ENCODE results near the gene USP17L25.
"Not testable (repeated sequence)": the region's sequence is repeated elsewhere in the genome, so short reads cannot be mapped to it uniquely, and the experiment has no call there.

The USP17L25 gene, protein sequence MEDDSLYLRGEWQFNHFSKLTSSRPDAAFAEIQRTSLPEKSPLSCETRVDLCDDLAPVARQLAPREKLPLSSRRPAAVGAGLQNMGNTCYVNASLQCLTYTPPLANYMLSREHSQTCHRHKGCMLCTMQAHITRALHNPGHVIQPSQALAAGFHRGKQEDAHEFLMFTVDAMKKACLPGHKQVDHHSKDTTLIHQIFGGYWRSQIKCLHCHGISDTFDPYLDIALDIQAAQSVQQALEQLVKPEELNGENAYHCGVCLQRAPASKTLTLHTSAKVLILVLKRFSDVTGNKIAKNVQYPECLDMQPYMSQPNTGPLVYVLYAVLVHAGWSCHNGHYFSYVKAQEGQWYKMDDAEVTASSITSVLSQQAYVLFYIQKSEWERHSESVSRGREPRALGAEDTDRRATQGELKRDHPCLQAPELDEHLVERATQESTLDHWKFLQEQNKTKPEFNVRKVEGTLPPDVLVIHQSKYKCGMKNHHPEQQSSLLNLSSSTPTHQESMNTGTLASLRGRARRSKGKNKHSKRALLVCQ

DNA sequence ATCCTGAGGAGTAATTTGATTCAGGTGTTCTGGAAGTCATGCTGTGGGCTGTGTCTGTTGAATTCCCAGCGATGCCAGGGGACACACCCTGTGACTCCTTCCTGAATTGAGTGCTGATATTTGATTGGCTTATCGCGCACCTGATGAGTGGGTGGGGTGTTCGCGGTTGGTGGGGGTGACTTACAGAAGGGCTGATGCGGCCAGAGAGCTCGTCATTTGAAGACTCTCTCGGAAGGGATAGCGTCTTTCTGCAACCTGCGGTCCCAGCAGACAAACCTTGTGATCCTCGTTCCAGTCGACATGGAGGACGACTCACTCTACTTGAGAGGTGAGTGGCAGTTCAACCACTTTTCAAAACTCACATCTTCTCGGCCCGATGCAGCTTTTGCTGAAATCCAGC is at the start of gene USP17L25:
TSS of gene USP17L25 (plus strand) at position 301 of the 400 bp plus-strand sequence. CDS start at position 301, 0 bp downstream.
- not testable (repeated sequence) for DNase-seq (ENCODE audit: low read depth)

DNA sequence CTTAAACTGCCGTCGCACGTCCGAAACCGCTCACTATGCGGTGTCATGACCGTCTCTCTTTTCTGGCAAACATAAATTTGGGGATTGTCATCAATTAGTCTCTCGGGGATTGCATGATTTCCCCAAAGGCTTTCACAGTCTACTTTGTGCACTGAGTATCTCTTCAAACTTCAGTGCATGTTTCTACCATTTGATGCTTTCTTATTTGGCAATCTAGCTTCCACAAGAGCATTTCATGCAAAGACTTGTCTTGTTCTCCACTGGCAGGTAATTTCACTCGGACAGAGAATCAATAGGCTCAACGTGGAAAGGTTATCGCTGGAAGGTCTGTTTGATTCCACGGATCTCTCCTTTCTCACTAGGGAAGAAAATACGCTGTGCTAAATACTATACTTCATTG is 5.5 kb upstream of the USP17L25 start:
- not testable (repeated sequence) for DNase-seq (ENCODE audit: low read depth)

DNA sequence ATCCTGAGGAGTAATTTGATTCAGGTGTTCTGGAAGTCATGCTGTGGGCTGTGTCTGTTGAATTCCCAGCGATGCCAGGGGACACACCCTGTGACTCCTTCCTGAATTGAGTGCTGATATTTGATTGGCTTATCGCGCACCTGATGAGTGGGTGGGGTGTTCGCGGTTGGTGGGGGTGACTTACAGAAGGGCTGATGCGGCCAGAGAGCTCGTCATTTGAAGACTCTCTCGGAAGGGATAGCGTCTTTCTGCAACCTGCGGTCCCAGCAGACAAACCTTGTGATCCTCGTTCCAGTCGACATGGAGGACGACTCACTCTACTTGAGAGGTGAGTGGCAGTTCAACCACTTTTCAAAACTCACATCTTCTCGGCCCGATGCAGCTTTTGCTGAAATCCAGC is 4.8 kb upstream of the USP17L25 start, which contains the start of gene USP17L24:
TSS of gene USP17L24 (plus strand) at position 301 of the 400 bp plus-strand sequence. CDS start at position 301, 0 bp downstream.
- DNase-seq (ENCODE audit: low read depth), result not testable (repeated sequence)

DNA sequence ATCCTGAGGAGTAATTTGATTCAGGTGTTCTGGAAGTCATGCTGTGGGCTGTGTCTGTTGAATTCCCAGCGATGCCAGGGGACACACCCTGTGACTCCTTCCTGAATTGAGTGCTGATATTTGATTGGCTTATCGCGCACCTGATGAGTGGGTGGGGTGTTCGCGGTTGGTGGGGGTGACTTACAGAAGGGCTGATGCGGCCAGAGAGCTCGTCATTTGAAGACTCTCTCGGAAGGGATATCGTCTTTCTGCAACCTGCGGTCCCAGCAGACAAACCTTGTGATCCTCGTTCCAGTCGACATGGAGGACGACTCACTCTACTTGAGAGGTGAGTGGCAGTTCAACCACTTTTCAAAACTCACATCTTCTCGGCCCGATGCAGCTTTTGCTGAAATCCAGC is 4.6 kb downstream of the USP17L25 start, which contains the start of gene USP17L26:
TSS of gene USP17L26 (plus strand) at position 301 of the 400 bp plus-strand sequence. CDS start at position 301, 0 bp downstream.
- DNase-seq (ENCODE audit: low read depth), result not testable (repeated sequence)

DNA sequence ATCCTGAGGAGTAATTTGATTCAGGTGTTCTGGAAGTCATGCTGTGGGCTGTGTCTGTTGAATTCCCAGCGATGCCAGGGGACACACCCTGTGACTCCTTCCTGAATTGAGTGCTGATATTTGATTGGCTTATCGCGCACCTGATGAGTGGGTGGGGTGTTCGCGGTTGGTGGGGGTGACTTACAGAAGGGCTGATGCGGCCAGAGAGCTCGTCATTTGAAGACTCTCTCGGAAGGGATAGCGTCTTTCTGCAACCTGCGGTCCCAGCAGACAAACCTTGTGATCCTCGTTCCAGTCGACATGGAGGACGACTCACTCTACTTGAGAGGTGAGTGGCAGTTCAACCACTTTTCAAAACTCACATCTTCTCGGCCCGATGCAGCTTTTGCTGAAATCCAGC is 9.4 kb downstream of the USP17L25 start, which contains the start of gene USP17L5:
TSS of gene USP17L5 (plus strand) at position 301 of the 400 bp plus-strand sequence. CDS start at position 301, 0 bp downstream.
- not testable (repeated sequence) for DNase-seq (ENCODE audit: low read depth)

DNA sequence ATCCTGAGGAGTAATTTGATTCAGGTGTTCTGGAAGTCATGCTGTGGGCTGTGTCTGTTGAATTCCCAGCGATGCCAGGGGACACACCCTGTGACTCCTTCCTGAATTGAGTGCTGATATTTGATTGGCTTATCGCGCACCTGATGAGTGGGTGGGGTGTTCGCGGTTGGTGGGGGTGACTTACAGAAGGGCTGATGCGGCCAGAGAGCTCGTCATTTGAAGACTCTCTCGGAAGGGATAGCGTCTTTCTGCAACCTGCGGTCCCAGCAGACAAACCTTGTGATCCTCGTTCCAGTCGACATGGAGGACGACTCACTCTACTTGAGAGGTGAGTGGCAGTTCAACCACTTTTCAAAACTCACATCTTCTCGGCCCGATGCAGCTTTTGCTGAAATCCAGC is 14.1 kb downstream of the USP17L25 start, which contains the start of gene USP17L27:
TSS of gene USP17L27 (plus strand) at position 301 of the 400 bp plus-strand sequence. CDS start at position 301, 0 bp downstream.
- not testable (repeated sequence) for DNase-seq (ENCODE audit: low read depth)

DNA sequence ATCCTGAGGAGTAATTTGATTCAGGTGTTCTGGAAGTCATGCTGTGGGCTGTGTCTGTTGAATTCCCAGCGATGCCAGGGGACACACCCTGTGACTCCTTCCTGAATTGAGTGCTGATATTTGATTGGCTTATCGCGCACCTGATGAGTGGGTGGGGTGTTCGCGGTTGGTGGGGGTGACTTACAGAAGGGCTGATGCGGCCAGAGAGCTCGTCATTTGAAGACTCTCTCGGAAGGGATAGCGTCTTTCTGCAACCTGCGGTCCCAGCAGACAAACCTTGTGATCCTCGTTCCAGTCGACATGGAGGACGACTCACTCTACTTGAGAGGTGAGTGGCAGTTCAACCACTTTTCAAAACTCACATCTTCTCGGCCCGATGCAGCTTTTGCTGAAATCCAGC is 18.9 kb downstream of the USP17L25 start, which contains the start of gene USP17L28:
TSS of gene USP17L28 (plus strand) at position 301 of the 400 bp plus-strand sequence. CDS start at position 301, 0 bp downstream.
- not testable (repeated sequence) for DNase-seq (ENCODE audit: low read depth)

DNA sequence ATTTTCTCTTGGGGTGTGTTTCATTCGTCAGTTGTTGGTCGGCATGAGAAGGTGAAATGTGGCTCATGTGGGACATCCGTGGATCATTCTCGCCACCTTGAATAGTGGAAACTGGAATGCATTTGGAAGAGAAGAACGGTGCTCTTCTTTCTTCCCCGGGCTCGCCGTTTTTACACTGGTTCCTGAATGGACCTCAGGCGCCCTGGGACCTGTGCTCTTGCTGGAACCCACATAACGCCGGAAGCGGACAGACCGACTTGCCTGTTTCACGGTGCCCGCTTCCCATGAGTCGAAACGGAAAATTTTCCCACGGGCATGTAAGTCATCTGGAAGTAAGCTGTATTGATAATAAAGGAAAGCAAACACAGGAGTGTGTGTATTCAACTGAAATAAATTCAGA is 21.2 kb downstream of the USP17L25 start:
- DNase-seq (ENCODE audit: low read depth), result not testable (repeated sequence)

DNA sequence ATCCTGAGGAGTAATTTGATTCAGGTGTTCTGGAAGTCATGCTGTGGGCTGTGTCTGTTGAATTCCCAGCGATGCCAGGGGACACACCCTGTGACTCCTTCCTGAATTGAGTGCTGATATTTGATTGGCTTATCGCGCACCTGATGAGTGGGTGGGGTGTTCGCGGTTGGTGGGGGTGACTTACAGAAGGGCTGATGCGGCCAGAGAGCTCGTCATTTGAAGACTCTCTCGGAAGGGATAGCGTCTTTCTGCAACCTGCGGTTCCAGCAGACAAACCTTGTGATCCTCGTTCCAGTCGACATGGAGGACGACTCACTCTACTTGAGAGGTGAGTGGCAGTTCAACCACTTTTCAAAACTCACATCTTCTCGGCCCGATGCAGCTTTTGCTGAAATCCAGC is 23.6 kb downstream of the USP17L25 start, which contains the start of gene USP17L29:
TSS of gene USP17L29 (plus strand) at position 301 of the 400 bp plus-strand sequence. CDS start at position 301, 0 bp downstream.
- not testable (repeated sequence) for DNase-seq (ENCODE audit: low read depth)

DNA sequence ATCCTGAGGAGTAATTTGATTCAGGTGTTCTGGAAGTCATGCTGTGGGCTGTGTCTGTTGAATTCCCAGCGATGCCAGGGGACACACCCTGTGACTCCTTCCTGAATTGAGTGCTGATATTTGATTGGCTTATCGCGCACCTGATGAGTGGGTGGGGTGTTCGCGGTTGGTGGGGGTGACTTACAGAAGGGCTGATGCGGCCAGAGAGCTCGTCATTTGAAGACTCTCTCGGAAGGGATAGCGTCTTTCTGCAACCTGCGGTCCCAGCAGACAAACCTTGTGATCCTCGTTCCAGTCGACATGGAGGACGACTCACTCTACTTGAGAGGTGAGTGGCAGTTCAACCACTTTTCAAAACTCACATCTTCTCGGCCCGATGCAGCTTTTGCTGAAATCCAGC is 33.1 kb downstream of the USP17L25 start, which contains the start of gene USP17L30:
TSS of gene USP17L30 (plus strand) at position 301 of the 400 bp plus-strand sequence. CDS start at position 301, 0 bp downstream.
- DNase-seq (ENCODE audit: low read depth), result not testable (repeated sequence)

DNA sequence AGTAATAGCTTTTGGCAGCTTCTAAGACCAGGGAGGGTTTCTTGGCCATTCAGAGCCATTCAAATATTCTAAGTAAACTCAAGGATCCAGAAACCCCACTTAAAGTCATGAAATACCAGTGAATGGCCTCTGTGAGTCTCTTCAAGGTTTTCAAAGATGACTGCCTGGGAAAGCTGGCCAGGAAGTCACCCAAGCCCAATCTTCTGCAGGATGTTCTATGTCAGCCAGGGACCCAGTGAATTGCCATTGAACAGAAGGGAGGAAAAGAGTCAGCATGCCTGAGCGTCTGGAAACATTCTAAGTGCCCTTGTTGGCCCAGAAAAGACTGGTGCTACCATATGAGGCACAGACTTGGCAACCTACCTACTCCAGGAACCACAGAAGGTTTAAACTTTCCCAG is 50.2 kb downstream of the USP17L25 start:
- not testable (repeated sequence) for DNase-seq (ENCODE audit: low read depth)
